SK-MEL-5 (cell line): ENCODE results near the gene NFASC. TPM values are rescaled to one million over a fixed set of nuclear protein-coding genes. Genes with fewer than 3 reads are reported as not detected.

Source experiments
- DNase-seq: peaks from one replicate; pipeline ENCODE4 v3.0.0-alpha.2; 2016; ENCODE audit warnings: low read depth, low spot score
- in situ Hi-C: cut with HindIII; loops from 2 replicates; pipeline ENCODE4 v1.10.0; 2016; ENCODE audit warnings: low sequenced_read_pairs, high pct_unique_total_duplicates, low pct_unique_long_range_greater_than_20kb
- total RNA-seq: library from RNA; depleted of rRNA; stranded (reverse); fragments of >200 nt; shearing (Covaris generic); gene quantifications from 2 replicates; pipeline ENCODE4 v1.2.3, GENCODE V29; 2014

Gene NFASC
- total RNA-seq, 1 experiment from 2014 or later: 1.7 TPM

DNA sequence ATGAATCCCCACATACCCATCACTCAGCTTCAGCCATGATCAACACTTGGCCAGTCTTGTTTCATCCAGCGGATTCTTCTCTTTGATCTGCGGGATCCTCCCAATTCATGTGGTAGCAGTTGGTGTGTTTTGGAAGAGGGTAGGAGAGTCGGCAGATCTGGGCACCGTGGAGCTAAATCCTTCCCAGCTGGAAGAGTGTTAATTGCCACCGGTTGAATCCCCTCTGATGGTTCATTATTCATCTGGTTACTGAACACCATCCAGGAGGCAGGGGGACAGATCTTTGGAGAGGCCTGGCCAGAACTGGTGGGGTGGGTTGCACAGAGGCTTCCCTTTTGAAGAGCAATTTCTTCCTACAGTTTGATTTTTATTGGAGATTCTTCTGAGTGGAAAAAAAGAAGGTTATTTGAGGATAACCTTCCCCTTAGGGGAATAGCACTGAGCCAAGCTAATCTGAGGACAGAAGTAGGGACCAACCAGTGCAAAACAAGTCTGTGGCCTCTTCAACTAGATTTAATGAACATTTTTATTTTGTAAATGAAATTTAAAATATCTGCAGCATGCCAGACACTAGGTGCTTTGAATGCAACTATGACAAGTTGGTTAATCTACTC is 8.1 kb downstream of the NFASC start:
- in situ Hi-C loops: no loop called here
- no peak for DNase-seq

DNA sequence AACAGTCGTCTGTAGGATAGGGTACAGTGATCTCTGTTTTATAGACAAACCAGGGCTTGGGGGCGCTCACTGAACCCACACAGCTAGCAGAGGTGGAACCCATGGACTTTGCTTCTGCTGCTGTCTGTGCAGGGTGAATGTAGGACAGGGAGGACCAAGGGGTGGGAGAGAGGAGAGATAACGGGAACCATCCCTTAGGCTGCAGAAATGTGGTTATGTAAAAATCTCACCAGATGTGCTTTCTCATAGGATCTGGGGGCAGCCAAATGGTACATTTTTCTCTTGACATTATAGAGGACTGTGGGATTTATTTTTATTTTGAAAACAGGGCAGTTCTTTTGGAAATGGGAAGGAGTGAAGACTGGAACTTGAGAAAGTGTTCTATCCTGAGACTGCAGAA is 8.7 kb downstream of the NFASC start:
- in situ Hi-C loops: no loop called here
- DNase-seq: no peak

DNA sequence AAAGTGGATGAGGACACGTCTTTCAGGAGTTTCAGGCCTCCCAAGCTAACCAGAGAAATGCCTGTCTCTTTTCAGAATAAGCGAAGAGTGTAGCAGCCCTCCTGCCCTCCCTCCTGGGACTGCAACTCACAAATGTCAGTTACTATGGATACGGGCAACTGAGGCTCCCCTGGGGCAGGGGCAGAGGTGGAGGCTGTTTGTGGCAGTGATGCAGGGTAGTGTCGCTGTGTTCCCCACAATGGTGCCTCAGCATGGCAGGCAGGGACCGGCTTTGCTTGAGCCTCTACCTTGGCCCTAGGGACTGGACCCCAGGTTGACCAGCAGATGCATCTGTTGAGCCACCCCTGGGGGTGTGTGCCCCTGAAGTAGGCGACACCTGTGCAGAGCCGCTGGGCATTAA is 10.2 kb downstream of the NFASC start:
- in situ Hi-C loops: no loop called here

DNA sequence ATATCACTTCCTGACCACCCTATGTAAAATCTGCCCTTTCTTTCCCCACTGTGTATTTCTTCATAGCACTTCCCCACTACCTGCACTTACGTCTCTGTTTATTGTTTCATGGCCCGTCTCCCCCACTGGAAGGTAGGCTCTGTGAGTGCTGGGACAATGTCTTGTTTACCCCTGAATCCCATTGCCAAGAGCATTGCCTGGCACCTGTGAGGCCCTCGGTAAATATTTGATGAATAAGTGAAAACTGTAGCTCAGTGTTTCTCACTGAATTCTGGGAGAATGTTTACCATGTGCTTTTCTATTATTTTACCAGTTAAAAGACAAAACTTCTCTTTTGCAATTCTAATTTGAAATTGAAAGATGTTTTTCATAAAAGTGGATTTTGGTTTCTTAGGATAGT is 11.8 kb downstream of the NFASC start:
- in situ Hi-C loops: no loop called here
- DNase-seq: no peak

More for the DNA sequence above, 10.2 kb downstream of the NFASC start:
- DNase-seq: no peak

DNA sequence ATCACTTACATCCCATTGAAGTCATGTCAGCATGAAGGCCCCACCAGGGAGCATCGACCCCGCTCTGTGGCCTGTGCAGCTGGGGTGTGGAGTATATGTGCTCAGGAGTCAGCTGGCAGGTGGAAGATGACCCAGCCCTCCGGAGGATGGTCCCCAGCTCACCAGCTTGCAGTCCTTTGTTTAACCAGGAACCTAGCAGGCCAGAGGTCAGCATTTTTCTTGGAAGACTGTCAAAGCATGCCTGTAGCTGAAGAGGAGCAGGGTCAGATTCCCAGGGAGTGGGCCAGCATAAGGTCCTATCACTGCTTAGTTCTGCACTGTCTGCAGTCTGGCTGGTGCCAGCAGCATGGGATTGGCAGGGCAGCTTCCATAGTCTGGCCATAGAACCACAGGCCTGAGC is 12.7 kb downstream of the NFASC start:
- no peak for DNase-seq
- in situ Hi-C loops: no loop called here

DNA sequence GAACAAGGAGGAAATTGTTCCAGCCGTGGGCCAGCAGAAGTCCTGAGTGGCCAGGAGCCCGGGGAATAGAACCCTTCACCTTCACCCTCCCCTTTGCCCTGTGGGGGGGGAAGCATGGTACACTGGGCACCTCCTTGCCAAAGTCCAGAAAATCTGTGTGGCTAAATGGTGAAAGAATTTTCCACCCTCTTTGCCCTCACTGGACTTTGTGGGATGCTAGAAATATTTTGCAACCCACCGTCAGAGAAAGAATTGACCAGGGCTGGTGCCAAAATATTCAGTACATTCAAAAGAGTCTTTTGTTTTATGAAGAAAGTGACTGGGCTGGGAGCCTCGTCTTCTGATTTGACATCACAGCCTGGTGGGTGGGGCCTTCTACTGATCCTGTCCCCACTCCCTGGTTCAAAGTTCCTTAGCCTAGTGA is 14.6 kb downstream of the NFASC start:
- DNase-seq: peak; percentile 61
- in situ Hi-C loops: no loop called here

DNA sequence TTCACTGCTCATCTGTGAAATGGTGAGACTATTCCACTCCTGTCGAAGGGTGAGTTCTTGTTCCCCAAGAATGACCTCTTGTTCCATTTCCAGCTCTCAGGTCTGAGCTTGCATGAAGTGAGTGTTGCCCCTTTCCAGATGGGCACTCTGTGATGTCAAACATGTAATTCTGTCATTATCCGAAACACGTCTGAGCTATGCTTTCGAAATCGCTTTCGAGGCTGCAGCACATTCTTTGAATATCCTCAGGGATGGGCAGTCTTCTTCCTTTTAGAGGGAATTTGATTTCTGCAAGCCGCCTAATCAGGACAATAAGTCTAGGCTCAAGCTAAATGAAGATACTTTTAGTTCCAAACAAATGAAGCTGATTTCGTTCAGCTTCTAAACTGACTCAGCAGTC is 15.1 kb downstream of the NFASC start:
- no peak for DNase-seq
- in situ Hi-C loops: no loop called here

DNA sequence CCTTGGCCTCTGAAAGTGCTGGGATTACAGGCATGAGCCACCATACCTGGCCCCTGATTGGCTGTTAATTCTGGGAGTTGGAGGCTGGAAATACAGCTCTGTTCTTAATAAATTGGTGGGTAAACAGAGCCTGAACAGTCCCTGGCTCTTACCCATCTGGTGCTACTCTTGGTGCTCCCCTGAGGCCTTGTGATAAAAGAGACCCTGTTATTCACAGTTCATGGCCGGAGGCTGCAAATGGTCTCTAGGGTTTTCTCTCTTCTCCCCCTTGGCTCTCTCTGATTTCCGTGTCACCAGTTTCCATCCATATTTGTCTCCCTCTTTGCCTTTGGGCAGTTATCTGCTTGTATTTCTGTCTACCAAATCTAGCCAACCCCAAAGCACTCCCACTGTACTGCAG is 17.2 kb downstream of the NFASC start:
- in situ Hi-C loops: no loop called here
- DNase-seq: peak; percentile 11

DNA sequence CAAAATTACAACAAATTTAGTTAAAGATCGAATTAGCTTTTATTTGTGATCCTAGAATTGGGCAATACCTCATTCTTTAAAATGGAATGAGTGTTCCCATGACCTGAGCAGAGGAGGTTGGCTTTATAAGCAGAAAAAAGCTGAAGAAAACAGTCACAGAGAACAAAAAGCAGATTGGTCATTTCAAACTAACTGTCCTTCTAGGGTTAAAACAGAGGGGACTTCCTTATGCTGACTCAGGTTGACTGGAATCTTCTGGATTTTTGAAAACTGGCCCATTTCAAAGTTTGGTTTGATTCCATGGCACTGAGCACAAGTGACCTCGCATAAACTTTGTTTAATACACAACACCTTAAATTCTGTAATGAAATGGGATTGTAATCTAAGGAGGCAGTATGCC is 17.6 kb downstream of the NFASC start:
- no peak for DNase-seq
- in situ Hi-C loops: no loop called here

DNA sequence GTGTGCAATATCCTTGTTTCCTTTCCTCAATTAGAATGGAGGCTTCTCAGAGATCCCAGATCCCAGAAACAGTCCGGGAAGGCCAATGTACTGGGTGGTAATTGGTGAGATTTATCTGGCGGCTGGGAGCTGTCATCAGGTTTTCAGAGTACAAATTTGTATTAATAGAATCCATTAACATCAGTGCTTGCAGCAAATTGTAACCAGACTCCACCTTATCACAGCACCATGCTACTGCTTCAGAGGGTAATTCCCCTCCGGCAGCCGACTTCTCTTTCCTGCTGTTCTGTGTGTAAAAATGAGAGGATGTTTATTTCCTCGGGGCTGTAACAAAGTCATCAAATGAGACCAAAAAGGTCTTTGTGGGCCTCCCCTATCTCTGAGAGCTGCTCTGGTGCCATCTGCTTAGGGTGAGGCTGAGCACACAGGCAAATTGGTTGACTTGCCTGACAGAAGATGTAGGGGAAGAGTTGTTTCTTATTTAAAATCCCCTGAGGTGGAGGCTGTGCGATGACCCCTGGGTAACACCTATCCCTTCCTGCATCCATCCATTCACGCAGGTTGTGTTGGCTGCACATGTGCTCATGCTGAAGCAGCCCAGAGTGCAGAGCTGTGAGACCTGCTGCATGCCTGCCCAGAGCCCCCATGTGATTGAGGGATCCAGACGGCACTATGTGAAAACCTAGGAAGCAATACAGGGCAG is 19.2 kb downstream of the NFASC start:
- in situ Hi-C loops: no loop called here
- no peak for DNase-seq

DNA sequence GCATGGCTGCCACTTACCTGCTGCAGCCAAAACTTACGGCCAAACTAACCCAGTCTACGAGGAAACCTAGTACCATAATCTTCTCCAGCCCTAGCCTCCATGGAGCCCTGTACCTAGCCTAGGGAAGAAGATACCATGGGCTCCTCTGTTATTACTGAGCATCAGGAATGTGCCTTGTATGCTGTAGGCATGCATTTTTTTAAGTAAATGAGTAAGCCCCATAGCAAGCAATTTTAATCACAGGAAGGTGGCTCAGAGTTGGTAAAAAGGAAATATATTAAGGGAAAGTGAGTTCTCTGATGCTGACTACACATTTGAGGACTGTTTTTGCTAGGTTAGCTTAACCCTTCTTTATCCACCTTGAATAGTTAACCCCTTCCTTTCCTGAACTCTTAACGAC is 21.2 kb downstream of the NFASC start:
- in situ Hi-C loops: no loop called here
- no peak for DNase-seq

DNA sequence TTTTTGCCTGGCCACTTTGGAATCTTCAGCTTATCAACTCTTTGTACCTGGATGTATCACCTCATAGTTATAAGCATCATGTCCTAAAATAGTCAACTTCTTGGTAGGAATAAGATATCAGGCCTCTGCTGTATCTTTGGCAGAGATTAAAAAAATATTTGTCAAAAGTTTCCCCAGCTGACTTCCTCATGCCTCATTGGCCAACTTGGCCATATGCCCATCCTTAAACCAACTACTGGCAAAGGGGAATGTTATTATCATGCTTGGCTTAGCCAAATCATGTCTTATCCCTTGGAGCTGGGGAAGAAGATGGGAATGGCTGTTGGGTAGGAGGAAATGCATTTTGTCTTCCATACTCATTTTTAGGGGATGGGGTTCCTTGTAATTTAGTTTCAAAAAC is 23.4 kb downstream of the NFASC start:
- in situ Hi-C loops: no loop called here
- no peak for DNase-seq

DNA sequence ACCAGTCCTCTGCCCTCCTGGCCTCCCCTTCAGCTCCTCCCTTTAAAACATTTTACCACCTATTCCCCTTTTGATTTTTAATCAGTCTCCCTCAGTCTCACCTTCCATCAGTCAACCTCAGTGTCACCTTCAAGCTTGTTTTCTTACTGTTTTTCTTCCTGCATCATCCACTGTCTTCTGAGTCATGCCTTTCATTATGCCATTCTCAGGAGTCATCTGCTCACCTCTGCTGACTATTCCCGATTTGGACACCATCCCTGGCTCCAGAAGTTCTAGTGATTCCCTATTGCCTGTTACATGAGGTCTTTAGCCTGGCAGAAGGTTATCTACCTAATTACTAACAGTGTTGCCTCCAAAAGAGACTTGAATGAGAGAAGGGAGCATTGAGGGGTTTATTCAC is 23.9 kb downstream of the NFASC start:
- no peak for DNase-seq
- in situ Hi-C loops: no loop called here

DNA sequence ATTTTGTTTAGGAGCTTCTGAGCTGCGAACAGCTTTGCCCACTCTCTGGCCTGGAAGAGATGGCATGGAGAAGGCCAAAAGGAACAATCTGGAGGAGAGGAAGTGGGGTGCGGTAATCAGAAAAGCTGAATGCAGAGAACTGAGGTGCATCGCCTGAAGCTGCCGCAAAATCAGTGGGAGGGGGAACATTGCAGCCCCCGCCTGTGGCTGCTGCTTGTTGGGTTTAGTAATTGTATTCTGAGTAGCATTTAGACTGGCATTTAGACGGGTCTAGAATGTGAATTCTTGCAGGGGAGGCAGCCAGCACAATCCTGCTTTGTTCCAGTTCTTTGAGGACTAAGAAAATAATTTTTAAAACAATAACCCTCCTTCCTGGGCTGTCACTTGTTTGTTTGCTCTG is 25.4 kb downstream of the NFASC start:
- no peak for DNase-seq
- in situ Hi-C loops: no loop called here

DNA sequence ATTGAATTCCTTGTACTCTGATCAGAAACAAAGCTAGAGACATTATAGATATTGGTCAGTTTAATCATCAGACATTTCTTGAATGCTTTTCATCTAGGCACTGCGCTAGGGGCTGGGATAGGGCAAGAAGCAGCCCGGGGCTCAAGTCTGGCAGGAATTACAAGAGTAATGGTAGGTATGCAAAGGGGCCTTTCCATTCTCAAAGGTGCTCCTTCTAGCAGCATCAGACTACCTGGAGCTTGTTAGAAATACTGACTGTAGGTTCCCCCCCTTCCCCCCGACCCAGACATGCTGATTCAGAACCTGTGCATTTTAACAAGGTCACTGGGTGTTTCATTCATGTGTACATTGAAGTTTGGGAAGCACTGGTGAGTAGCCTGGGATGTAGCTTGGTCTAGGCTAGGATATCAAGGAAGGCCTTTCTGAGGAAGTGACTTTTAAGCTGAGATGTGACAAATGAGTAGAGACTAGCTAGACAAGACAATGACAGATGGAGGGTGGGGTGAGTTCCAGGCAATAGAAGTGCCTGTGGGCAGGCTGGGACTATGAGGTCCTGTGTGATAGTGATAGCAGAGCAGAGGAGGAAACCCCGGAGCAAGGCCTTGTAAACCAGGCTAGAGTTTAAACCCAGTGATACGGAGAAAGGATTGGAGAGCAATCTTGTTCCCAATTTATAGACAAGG is 26.3 kb downstream of the NFASC start:
- DNase-seq: no peak
- in situ Hi-C loops: no loop called here

DNA sequence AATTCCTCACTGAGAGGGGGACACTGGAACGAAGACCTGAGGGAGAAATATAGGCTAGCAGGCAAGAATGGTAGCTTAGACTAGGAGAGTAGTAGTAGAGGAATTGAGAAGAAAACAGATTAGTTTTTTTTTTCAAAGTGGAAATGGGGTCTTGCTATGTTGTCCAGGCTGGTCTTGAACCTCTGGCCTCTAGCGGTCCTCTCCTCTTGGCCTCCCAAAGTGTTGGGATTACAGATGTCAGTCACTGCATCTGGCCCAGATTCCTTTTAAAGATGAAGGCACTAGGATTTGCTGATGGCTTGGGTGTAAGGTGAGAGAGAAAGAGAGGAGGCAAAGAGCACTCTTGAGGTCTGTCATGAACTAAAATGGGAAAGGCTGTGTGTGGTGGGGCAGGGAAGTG is 30.1 kb downstream of the NFASC start:
- DNase-seq: no peak
- in situ Hi-C loops: no loop called here

DNA sequence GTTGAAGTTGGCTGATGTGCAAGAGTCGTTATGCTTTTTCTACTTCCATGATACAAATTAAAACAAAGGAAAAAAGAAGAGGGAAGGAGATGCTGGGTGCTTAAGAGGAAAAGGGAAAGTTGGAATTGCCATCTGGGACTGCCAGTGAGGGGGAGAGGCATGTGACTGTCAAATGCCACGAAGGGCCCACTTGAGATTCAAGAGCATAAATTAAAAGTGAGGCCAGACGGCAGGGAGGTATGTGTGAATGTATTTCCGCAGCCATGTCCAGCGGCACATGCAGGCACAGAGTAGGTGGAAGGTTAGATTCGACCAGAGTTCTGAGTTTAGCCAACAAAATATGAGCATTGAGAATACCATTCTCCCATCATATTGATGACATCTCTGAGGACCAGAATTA is 32.0 kb downstream of the NFASC start:
- in situ Hi-C loops: no loop called here
- no peak for DNase-seq

DNA sequence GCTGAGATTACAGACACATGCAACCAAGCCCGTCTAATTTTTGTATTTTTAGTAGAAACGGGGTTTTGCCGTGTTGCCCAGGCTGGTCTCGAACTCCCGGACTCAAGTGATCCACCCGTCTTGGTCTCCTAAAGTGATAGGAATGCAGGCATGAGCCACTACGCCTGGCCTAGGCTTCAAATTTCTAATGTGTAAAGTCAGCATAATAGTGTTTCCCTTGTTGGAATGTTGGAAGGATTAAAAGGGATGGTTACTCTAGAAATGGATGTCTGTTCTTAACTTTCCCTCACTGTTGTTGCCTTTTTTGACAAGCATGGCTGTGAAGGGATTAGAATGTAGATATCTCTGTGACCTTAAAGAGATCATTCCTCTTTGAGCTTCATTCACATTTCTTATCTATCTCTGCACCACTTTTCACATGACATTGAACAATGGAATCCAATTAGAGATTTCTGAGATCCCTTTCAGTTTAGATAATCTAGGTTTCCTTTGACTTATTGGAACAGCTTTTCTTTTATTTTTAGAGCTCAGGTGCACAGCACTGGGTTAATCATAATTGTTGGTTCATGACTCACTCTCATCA is 33.7 kb downstream of the NFASC start:
- in situ Hi-C loops: no loop called here

DNA sequence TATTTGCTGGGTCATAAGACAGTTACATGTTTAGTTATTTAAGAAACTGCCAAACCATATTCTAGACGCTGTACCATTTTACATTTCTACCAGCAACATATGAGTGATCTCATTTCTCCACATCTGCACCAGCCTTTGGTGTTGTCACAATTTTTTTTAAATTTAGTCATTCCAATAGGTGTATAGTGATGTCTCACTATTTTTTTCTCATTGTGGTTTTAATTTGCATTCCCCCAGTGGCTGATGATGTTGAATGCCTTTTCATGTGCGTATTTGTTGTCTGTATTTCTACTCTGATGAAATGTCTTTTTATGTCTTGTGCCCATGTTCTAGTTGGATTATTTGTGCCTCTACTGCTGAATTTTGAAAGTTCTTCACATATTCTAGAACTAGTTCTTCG is 38.4 kb downstream of the NFASC start:
- no peak for DNase-seq
- in situ Hi-C loops: no loop called here

More for the DNA sequence above, 33.7 kb downstream of the NFASC start:
- no peak for DNase-seq
